Fibroblast of skin of scalp (primary cell): ENCODE measurements around the gene STK4.

Source experiments
- DNase-seq: peaks from one replicate; pipeline ENCODE4 v3.0.0-alpha.2; 2013

Gene STK4

GRCh38 chr20:44955270-44955669 lies 11.0 kb upstream of the STK4 start:
- no peak for DNase-seq

- DNase-seq: no peak
Measured at GRCh38 chr20:44956410-44956809, 9.9 kb upstream of the STK4 start.

GRCh38 chr20:44958276-44958675 lies 8.0 kb upstream of the STK4 start:
- DNase-seq: no peak

- no peak for DNase-seq
Measured at GRCh38 chr20:44959082-44959637, 7.2 kb upstream of the STK4 start.

GRCh38 chr20:44959638-44960102 lies 6.6 kb upstream of the STK4 start:
- DNase-seq: peak; percentile 44

GRCh38 chr20:44960103-44960852 lies 6.0 kb upstream of the STK4 start, which contains the start of gene TOMM34:
Gene TOMM34 (minus strand): TSS chr20:44960397. CDS start chr20:44960333, 64 bp downstream.
- peak; percentile 89 for DNase-seq

- DNase-seq: peak; percentile 21
Measured at GRCh38 chr20:44961011-44961869, 5.1 kb upstream of the STK4 start.

GRCh38 chr20:44961870-44962267 lies 4.4 kb upstream of the STK4 start:
- DNase-seq: peak; percentile 17

- no peak for DNase-seq
Measured at GRCh38 chr20:44962483-44962882, 3.8 kb upstream of the STK4 start.

GRCh38 chr20:44963325-44964215 lies 2.7 kb upstream of the STK4 start:
- DNase-seq: no peak

- DNase-seq: no peak
Measured at GRCh38 chr20:44965651-44966029, 672 bp upstream of the STK4 start.

GRCh38 chr20:44967207-44967807 lies 995 bp downstream of the STK4 start:
- DNase-seq: no peak

- no peak for DNase-seq
Measured at GRCh38 chr20:44969300-44969894, 3.1 kb downstream of the STK4 start.

- DNase-seq: no peak
Measured at GRCh38 chr20:44970243-44970757, 4.0 kb downstream of the STK4 start.

- no peak for DNase-seq
Measured at GRCh38 chr20:44973053-44973452, 6.7 kb downstream of the STK4 start.

GRCh38 chr20:44976698-44977097 lies 10.4 kb downstream of the STK4 start:
- no peak for DNase-seq

- no peak for DNase-seq
Measured at GRCh38 chr20:44979090-44979621, 12.8 kb downstream of the STK4 start.

- DNase-seq: no peak
Measured at GRCh38 chr20:44981736-44982406, 15.6 kb downstream of the STK4 start.

- no peak for DNase-seq
Measured at GRCh38 chr20:44983093-44983674, 16.9 kb downstream of the STK4 start.

GRCh38 chr20:44988631-44989171 lies 22.4 kb downstream of the STK4 start:
- DNase-seq: no peak
